BJ (cell line): Measurements from ENCODE around the gene AMBN. TPM values are rescaled to one million over a fixed set of nuclear protein-coding genes. Genes with fewer than 3 reads are reported as not detected.

Experiments used
- CTCF ChIA-PET: fragments of 350-600 bp; formaldehyde crosslinking; extraction: SDS; loops from one replicate; lab custom pipeline; 2021; ENCODE audit warnings: antibody characterized with exemption, inconsistent platforms; lab: Yijun Ruan, JAX
- POLR2A ChIA-PET: fragments of 300-600 bp; sonication (Branson Sonifier 250); formaldehyde crosslinking; extraction: SDS; loops from one replicate; lab custom pipeline; 2021; ENCODE audit warnings: antibody characterized with exemption; lab: Charles Lee
- DNase-seq: peaks from one replicate; pipeline ENCODE4 v3.0.0-alpha.2; 2011; ENCODE audit warnings: low read depth
- H3K27me3 ChIP-seq: 2 replicates; pipeline ENCODE4 v1.6.0; 2011; ENCODE audit warnings: low read length; ENCODE audit not compliant: control insufficient read depth, insufficient read depth
- H3K36me3 ChIP-seq: 2 replicates; pipeline ENCODE4 v1.5.1; 2011; ENCODE audit warnings: low read length; ENCODE audit not compliant: control insufficient read depth, insufficient read depth
- H3K4me3 ChIP-seq: 2 replicates; pipeline ENCODE4 v1.5.1; 2011; ENCODE audit warnings: low read depth, mild to moderate bottlenecking, control low read depth, low read length
- polyA plus RNA-seq: library from polyadenylated mRNA; depleted of rRNA; stranded (reverse); fragments of >200 nt; gene quantifications from 2 replicates; pipeline ENCODE4 v1.2.3, GENCODE V29; 2011
- TF ChIP-seq, protein P1 (sequence below): IDR thresholded peaks from 2 replicates; pipeline ENCODE4 v1.5.1; 2011; ENCODE audit warnings: low read depth, mild to moderate bottlenecking, control low read depth, inconsistent platforms, low read length, moderate library complexity; ENCODE audit not compliant: insufficient read depth

Gene AMBN
- polyA plus RNA-seq, 1 experiment = not detected

DNA sequence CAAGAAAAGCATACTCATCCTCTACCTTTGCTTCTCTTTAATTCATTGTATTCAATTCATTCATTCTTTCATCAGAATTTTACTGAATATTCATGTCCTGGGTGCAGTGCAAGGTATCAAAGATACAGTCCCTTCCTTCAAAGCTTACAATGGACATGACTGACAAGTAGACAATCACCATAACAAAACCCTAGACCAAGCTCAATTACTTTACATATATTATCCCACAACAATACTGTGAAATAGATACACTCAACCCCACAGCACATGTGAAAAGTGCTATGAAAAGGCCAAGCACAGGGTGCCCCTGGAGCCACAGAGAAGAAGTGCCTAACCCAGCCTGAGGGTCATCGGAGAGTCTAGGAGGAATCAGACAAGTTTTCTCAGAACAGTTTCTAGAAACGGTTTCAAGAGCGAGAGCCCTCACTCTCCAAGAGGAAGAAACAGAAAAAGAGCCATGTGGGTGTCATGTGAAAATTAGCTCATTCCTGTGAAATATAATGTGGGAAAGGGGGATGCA is 15.3 kb downstream of the AMBN start:
- ChIA-PET CTCF (interaction anchor here (0.6 kb wide), 1 partner anchor 19 kb away, joined by 3 read pairs; no protein-coding TSS in a partner anchor), POLR2A (no interaction called here)
- Histone ChIP-seq H3K36me3 (no peaks in the 10 kb centered on the region), H3K4me3 (no peak overlapping the region), H3K27me3 (peaks cover 3% of the 10 kb centered on the region; the same call in 1 of the 2 replicates)
- TF ChIP-seq, protein P1, sequence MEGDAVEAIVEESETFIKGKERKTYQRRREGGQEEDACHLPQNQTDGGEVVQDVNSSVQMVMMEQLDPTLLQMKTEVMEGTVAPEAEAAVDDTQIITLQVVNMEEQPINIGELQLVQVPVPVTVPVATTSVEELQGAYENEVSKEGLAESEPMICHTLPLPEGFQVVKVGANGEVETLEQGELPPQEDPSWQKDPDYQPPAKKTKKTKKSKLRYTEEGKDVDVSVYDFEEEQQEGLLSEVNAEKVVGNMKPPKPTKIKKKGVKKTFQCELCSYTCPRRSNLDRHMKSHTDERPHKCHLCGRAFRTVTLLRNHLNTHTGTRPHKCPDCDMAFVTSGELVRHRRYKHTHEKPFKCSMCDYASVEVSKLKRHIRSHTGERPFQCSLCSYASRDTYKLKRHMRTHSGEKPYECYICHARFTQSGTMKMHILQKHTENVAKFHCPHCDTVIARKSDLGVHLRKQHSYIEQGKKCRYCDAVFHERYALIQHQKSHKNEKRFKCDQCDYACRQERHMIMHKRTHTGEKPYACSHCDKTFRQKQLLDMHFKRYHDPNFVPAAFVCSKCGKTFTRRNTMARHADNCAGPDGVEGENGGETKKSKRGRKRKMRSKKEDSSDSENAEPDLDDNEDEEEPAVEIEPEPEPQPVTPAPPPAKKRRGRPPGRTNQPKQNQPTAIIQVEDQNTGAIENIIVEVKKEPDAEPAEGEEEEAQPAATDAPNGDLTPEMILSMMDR = no peak
- DNase-seq = no peak

DNA sequence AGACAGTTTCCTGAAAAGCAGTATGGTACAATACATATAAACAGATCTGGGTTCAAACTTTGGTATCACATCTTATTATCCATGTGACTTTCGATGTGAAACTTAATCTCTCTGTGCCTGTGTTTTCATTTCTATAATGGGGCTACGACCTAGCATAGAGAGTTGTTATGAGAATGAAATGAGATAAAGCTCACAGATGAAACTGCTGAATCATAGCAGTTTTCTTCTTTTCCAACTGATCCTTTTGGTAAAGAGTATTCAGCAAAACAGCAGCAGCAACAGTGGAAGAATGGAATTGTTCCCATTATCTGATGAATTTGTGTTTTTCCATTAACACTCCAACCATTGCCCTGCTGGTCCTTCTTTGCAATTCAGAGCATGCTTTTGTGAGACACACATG is 16.3 kb downstream of the AMBN start:
- ChIA-PET CTCF (no interaction called here), POLR2A (no interaction called here)
- H3K4me3 ChIP-seq = no peak overlapping the region
- TF ChIP-seq, protein P1 = no peak
- peaks cover 3% of the 10 kb centered on the region; the same call in 1 of the 2 replicates for H3K27me3 ChIP-seq
- H3K36me3 ChIP-seq = no peaks in the 10 kb centered on the region
- no peak for DNase-seq

DNA sequence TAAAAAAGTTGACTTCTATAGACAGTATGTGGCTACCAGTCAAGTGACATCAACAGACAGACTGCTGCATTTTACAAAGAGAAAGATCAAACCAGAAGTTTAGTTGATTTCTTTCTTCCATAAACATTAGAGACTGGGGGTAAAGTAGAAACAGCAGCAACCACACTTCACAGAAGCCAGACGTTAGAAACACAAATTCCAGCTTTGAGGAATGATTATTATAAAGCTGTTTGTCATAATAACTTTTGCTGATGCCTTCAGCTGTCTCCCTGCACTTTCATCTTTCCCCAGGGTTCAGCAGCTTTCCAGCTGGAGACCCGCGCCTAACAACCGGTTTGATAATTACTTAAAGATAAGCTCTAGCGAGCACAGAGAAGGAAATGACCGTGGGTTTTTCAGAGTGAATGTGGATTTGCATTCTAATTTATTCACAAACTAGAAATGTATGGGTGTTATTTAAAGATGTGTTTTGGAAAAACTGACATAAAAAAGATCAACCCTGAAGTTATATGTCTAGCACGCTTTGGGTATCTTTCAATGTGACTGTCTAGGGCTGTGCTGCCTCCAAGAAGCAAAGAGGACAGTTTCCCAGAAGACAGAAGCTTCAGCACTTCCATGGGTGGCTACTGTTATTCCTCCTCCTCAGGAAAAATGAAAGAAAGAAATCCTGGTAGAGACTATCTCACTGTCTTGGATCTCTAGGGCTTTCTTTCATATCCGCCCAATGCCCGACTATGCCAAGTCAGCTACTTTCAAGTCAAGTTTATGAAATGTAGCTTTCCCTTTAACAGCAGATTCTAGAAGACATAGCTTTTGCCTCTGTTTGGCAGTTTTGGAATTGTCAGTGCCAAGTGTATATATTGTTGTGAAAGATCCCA is 21.5 kb downstream of the AMBN start:
- Histone ChIP-seq H3K4me3 (no peak overlapping the region), H3K27me3 (peaks cover 4% of the 10 kb centered on the region), H3K36me3 (no peaks in the 10 kb centered on the region)
- TF ChIP-seq, protein P1 = no peak
- no peak for DNase-seq
- ChIA-PET CTCF (interaction anchor here (0.9 to 4.2 kb wide), 2 partner anchors 11 to 1645 kb away, joined by 3 to 22 read pairs; no protein-coding TSS in a partner anchor), POLR2A (no interaction called here)

DNA sequence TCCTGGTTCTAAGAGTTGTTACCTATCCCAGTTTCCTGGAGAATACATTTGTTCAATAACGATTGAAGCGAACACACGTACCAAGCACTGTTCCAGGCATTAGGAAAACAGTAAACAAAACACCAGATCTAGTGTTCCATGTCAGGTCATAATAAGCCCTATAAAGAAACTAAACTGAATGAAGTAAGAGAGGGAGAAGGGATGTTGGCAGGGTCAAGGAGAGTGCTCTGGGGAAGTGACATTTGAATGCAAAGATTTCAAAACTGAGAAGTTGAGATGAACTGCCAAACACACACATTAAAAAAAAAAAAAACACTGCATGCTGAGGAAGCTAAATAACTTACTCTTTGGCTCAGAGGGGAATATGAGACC is 22.1 kb downstream of the AMBN start:
- Histone ChIP-seq H3K27me3 (peaks cover 4% of the 10 kb centered on the region), H3K4me3 (no peak overlapping the region), H3K36me3 (no peaks in the 10 kb centered on the region)
- DNase-seq = no peak
- TF ChIP-seq, protein P1 = no peak
- CTCF ChIA-PET = interaction anchor here (0.9 to 4.2 kb wide), 2 partner anchors 12 to 1644 kb away, joined by 3 to 22 read pairs; no protein-coding TSS in a partner anchor
- POLR2A ChIA-PET = no interaction called here

DNA sequence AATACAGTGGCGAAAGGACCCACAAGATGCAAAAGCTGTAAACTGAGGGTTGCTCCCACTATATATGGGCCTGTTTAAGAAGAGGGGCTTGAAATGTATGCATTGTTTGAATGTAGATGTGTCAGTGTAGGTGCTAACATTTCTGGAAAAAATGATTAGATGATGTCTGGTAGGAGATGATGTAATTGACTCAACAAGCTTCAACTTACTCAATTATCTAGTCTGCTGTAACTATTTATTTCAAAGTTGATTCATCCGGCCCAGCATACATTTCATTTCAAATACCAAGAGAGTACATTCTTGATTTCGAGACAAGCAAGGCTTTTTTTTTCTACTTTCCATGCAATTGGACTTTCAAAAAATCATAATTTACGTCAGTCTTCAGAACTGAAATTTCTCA is 27.2 kb downstream of the AMBN start:
- TF ChIP-seq, protein P1 = no peak
- Histone ChIP-seq H3K4me3 (no peak overlapping the region), H3K36me3 (no peaks in the 10 kb centered on the region), H3K27me3 (peaks cover 1% of the 10 kb centered on the region)
- CTCF ChIA-PET = no interaction called here
- DNase-seq = no peak
- POLR2A ChIA-PET = no interaction called here
